K562 (cell line): ENCODE results near the gene RHOA. TPM values are rescaled to one million over a fixed set of nuclear protein-coding genes. Genes with fewer than 3 reads are reported as not detected.

Experiments used
- ATAC-seq: fragments of 200-7000 bp; cut with Tn5 transposase; 3 replicates; pipeline ENCODE4 v1.9.1; 2020; ENCODE audit warnings: moderate library complexity
- BruUV-seq: library from RNA; stranded (reverse); fragments of 400-500 nt; replicated peaks from 2 replicates; lab custom pipeline; 2021; lab: Mats Ljungman, UMichigan
- CTCF ChIA-PET: fragments of 300-600 bp; formaldehyde crosslinking; extraction: SDS; loops from one replicate; lab custom pipeline; 2021; ENCODE audit warnings: low intra/inter-chr PET ratio; lab: Yijun Ruan, JAX
- POLR2A ChIA-PET: fragments of 300-600, 350-650 bp; sonication (Branson Sonifier 250); formaldehyde crosslinking; extraction: SDS; loops from one replicate; lab custom pipeline; 2021; ENCODE audit warnings: antibody characterized with exemption, inconsistent platforms; lab: Yijun Ruan, JAX
- DNase-seq, 4 experiments: peaks; one replicate each; pipeline versions ENCODE4 v3.0.0 to v3.0.0-alpha.2; 2011 to 2018; ENCODE audit warnings: low spot score in 3 of 4, mixed read lengths in 3 of 4; ENCODE audit errors: extremely low read depth in 1 of 4
- FAIRE-seq: peaks from 2 replicates; lab custom pipeline; 2011; peaks lifted over from hg19 to GRCh38; lab: Jason Lieb, UNC
- H2AFZ ChIP-seq: 2 replicates; pipeline ENCODE4 v1.6.0; 2011; ENCODE audit warnings: low read depth, low read length, control low read depth, inconsistent platforms
- H3K27ac ChIP-seq: fragments of 200-600 bp; 3 replicates; pipeline ENCODE4 v1.8.0; 2011; ENCODE audit warnings: low read depth, mild to moderate bottlenecking, control low read depth, inconsistent platforms, low read length, moderate library complexity, mixed read lengths; ENCODE audit errors: extremely low read depth
- H3K27me3 ChIP-seq, 2 experiments: fragments of 300-600 bp in 1 of 2; 2 replicates in 1 of 2; 3 replicates in 1 of 2; pipeline versions ENCODE4 v1.6.0 to v1.8.0; 2011; ENCODE audit warnings: inconsistent platforms in 2 of 2, low read length in 2 of 2, mild to moderate bottlenecking in 1 of 2, mixed read lengths in 1 of 2, moderate library complexity in 1 of 2; ENCODE audit not compliant: control insufficient read depth in 2 of 2, insufficient read depth in 2 of 2
- H3K36me3 ChIP-seq: fragments of 300-600 bp; 3 replicates; pipeline ENCODE4 v1.8.0; 2011; ENCODE audit warnings: mild to moderate bottlenecking, low read length, inconsistent platforms; ENCODE audit not compliant: control insufficient read depth, insufficient read depth
- H3K4me1 ChIP-seq, 2 experiments: fragments of 200-600 bp in 1 of 2; replicated peaks in 1 of 2; 2 replicates in 1 of 2; 3 replicates in 1 of 2; pipeline versions ENCODE4 v1.5.1 to v1.8.0; 2011; ENCODE audit warnings: inconsistent platforms in 2 of 2, low read length in 2 of 2, mild to moderate bottlenecking in 1 of 2, mixed read lengths in 1 of 2, moderate library complexity in 1 of 2; ENCODE audit not compliant: control insufficient read depth in 2 of 2, insufficient read depth in 2 of 2
- H3K4me2 ChIP-seq: 2 replicates; pipeline ENCODE4 v1.6.1; 2011; ENCODE audit warnings: low read length, control low read depth, inconsistent platforms, mixed read lengths; ENCODE audit not compliant: insufficient read depth
- H3K4me3 ChIP-seq: fragments of 200-600 bp; sonication (generic), shearing (Covaris generic); 2 replicates; pipeline ENCODE4 v1.5.1; 2016; ENCODE audit warnings: control low read depth, inconsistent platforms
- H3K79me2 ChIP-seq: fragments of 200-600 bp; 3 replicates; pipeline ENCODE4 v1.8.0; 2011; ENCODE audit warnings: low read length, inconsistent platforms; ENCODE audit not compliant: control insufficient read depth, insufficient read depth
- H3K9ac ChIP-seq, 2 experiments: 2 replicates each; pipeline versions ENCODE4 v1.6.0 to v1.6.1; 2011; ENCODE audit warnings: low read depth in 2 of 2, low read length in 2 of 2, control low read depth in 1 of 2, inconsistent platforms in 1 of 2, mild to moderate bottlenecking in 1 of 2, mixed read lengths in 1 of 2; ENCODE audit not compliant: insufficient read depth in 1 of 2
- H3K9me1 ChIP-seq: one replicate; pipeline ENCODE4 v1.6.0; 2011; ENCODE audit warnings: inconsistent platforms, mild to moderate bottlenecking, low read length, moderate library complexity; ENCODE audit not compliant: control insufficient read depth, insufficient read depth
- H3K9me3 ChIP-seq: replicated peaks from 2 replicates; pipeline ENCODE4 v1.5.1; 2011; ENCODE audit warnings: low read depth, low read length, inconsistent platforms; ENCODE audit not compliant: control insufficient read depth, insufficient read depth
- H4K20me1 ChIP-seq: replicated peaks from 2 replicates; pipeline ENCODE4 v1.6.1; 2011; ENCODE audit warnings: low read length, inconsistent platforms, mixed read lengths; ENCODE audit not compliant: control insufficient read depth, insufficient read depth
- BCLAF1 ChIP-seq, 2 experiments: fragments of 450-650 bp in 1 of 2; IDR thresholded peaks; 2 replicates each; pipeline ENCODE4 v1.6.1; 2011 to 2017; ENCODE audit warnings: low read depth in 2 of 2, antibody characterized with exemption in 1 of 2, borderline replicate concordance in 1 of 2, low read length in 1 of 2, mild to moderate bottlenecking in 1 of 2, mixed read lengths in 1 of 2; ENCODE audit not compliant: control insufficient read depth in 1 of 2
- CBX8 ChIP-seq: fragments of 200-600 bp; sonication (generic); IDR thresholded peaks from 2 replicates; pipeline ENCODE4 v1.6.1; 2012; ENCODE audit warnings: borderline replicate concordance, mixed run types, low read depth, mild to moderate bottlenecking, moderate library complexity, mixed read lengths, low read length, control low read depth, inconsistent platforms; ENCODE audit not compliant: poor library complexity, severe bottlenecking; ENCODE audit errors: extremely low read depth
- E2F3 ChIP-seq: fragments of 250-450 bp; sonication (Bioruptor Pico); IDR thresholded peaks from 2 replicates; pipeline ENCODE4 v1.4.0; 2020; ENCODE audit warnings: mild to moderate bottlenecking
- LCOR ChIP-seq: sonication (generic); formaldehyde crosslinking; IDR thresholded peaks from 2 replicates; pipeline ENCODE4 v1.8.0; 2022; ENCODE audit warnings: mild to moderate bottlenecking, missing genetic modification reagents
- NKRF ChIP-seq: fragments of 450-650 bp; IDR thresholded peaks from 2 replicates; pipeline ENCODE4 v1.6.1; 2016; ENCODE audit warnings: borderline replicate concordance
- RBM17 ChIP-seq: fragments of 200-400 bp; formaldehyde crosslinking; IDR thresholded peaks from 2 replicates; pipeline ENCODE4 v1.6.1; 2017; ENCODE audit warnings: low read depth, mild to moderate bottlenecking, low read length, borderline replicate concordance
- SMARCB1 ChIP-seq: IDR thresholded peaks from 2 replicates; pipeline ENCODE4 v1.6.1; 2011; ENCODE audit warnings: improper control_type of control experiment, low read depth; ENCODE audit not compliant: insufficient read length
- XRCC5 ChIP-seq: fragments of 200-400 bp; formaldehyde crosslinking; IDR thresholded peaks from 2 replicates; pipeline ENCODE4 v1.6.1; 2017; ENCODE audit warnings: low read depth, mild to moderate bottlenecking, low read length
- ZNF146 ChIP-seq: IDR thresholded peaks from one replicate; pipeline ENCODE4 v1.6.1; 2018; ENCODE audit warnings: missing compliant biosample characterization; ENCODE audit not compliant: unreplicated experiment
- WGBS: fragments of 100-300 bp; shearing (Covaris generic); methylation state at CpG from one replicate; pipeline ENCODE4 v1.1.6; 2016; ENCODE audit warnings: low coverage, mixed read lengths; ENCODE audit not compliant: insufficient coverage; ENCODE audit errors: missing lambda C conversion rate; 5-methylcytosine and 5-hydroxymethylcytosine counted together
- in situ Hi-C: fragments of 300-500 bp; cut with MboI; formaldehyde crosslinking; loops from 4 replicates; pipeline ENCODE4 v1.15.0; 2018; ENCODE audit warnings: inconsistent platforms, mixed read lengths
- intact Hi-C: fragments of 100-400 bp; cut with micrococcal nuclease; formaldehyde crosslinking; loops from 2 replicates; pipeline ENCODE4 v1.14.2; 2022
- polyA plus RNA-seq, 8 experiments: library from polyadenylated mRNA; depleted of rRNA in 4 of 8; stranded (reverse) in 5 of 8; unstranded in 3 of 8; fragments of >200 nt; fragmentation: Nextera tagmentation in 2 of 8; fragmentation: Illumina TruSeq in 1 of 8; extraction: Ambion mirVana in 2 of 8; extraction: Trizol in 1 of 8; gene quantifications; 2 replicates each; pipeline versions ENCODE4 v1.2.1 to v1.2.3, GENCODE V29; 2011 to 2014; ENCODE audit warnings: inconsistent platforms in 1 of 8, missing spikeins in 1 of 8
- total RNA-seq, 7 experiments: library from RNA; depleted of rRNA in 6 of 7; stranded (reverse); fragments of >200 nt in 6 of 7; fragmentation: Illumina TruSeq in 2 of 7; extraction: Trizol in 2 of 7; gene quantifications; 2 replicates each; pipeline versions ENCODE4 v1.2.1 to v1.2.3, GENCODE V29; 2011 to 2021; ENCODE audit warnings: low replicate concordance in 1 of 7
- TF ChIP-seq, protein P1 (sequence below): fragments of 450-650 bp; IDR thresholded peaks from 2 replicates; pipeline ENCODE4 v1.6.1; 2016; ENCODE audit warnings: low read depth, mild to moderate bottlenecking, moderate library complexity
- TF ChIP-seq, protein P2 (sequence below): fragments of 250-450 bp; sonication (Bioruptor Pico); IDR thresholded peaks from 2 replicates; pipeline ENCODE4 v1.4.0; 2020; ENCODE audit warnings: mild to moderate bottlenecking, moderate library complexity
- TF ChIP-seq, protein P3 (sequence below): fragments of 250-450 bp; sonication (Bioruptor Pico); IDR thresholded peaks from 2 replicates; pipeline ENCODE4 v1.8.0; 2021; ENCODE audit warnings: moderate library complexity, mild to moderate bottlenecking, inconsistent platforms

Gene RHOA
- total and polyA plus RNA-seq, 9 of the 15 experiments (the other 6 are each of a cell fraction or from before 2014, with no cell fraction given): 136 to 540 (median 236) TPM

- Histone ChIP-seq H3K4me2 (no peak overlapping the region), H3K36me3 (no peaks in the 10 kb centered on the region), H3K27ac (no peak overlapping the region), H3K79me2 (no peaks in the 10 kb centered on the region), H4K20me1 (no peaks in the 10 kb centered on the region), H3K4me1 (no peaks in the 10 kb centered on the region; a peak in 1 of 5 replicates), H3K4me3 (no peak overlapping the region), H3K9me1 (no peaks in the 10 kb centered on the region), H3K27me3 (no peaks in the 10 kb centered on the region), H2AFZ (peak overlapping the region; percentile 55), H3K9me3 (no peaks in the 10 kb centered on the region), H3K9ac (peak overlapping the region in 1 of 2 experiments; percentile 73; a peak in 1 of 4 replicates)
- ChIA-PET CTCF (interaction anchor here (0.6 kb wide), 1 partner anchor 384 kb away, joined by 3 read pairs; no protein-coding TSS in a partner anchor), POLR2A (interaction anchor here (1.1 kb wide), 1 partner anchor 290 kb away, joined by 3 read pairs; no protein-coding TSS in a partner anchor)
- no TSS peak for BruUV-seq
- intact Hi-C loops: loop anchor here (1.0 kb wide), 2 partner anchors 84 to 216 kb away; no protein-coding TSS in a partner anchor
- in situ Hi-C loops: no loop called here
- ATAC-seq (no peak), DNase-seq (peak in 1 of 4 experiments; percentile 2), FAIRE-seq (no peak)
- 77% methylated on average over 3 of the region's 3 CpGs for WGBS
- TF ChIP-seq RBM17 (no peak), NKRF (no peak), SMARCB1 (no peak), XRCC5 (no peak), LCOR (CRISPR knock-in tag) (no peak), E2F3 (CRISPR knock-in tag) (no peak), BCLAF1 (IDR thresholded peaks at IDR 0.05; ENCODE audit: borderline replicate concordance in 1 of 2, control insufficient read depth in 1 of 2, low read depth in 2 of 2, low read length in 1 of 2) (no peak), CBX8 (no peak), ZNF146 (CRISPR knock-in tag) (no peak)
- TF ChIP-seq, protein P1, sequence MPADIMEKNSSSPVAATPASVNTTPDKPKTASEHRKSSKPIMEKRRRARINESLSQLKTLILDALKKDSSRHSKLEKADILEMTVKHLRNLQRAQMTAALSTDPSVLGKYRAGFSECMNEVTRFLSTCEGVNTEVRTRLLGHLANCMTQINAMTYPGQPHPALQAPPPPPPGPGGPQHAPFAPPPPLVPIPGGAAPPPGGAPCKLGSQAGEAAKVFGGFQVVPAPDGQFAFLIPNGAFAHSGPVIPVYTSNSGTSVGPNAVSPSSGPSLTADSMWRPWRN: no peak
- TF ChIP-seq, protein P2, sequence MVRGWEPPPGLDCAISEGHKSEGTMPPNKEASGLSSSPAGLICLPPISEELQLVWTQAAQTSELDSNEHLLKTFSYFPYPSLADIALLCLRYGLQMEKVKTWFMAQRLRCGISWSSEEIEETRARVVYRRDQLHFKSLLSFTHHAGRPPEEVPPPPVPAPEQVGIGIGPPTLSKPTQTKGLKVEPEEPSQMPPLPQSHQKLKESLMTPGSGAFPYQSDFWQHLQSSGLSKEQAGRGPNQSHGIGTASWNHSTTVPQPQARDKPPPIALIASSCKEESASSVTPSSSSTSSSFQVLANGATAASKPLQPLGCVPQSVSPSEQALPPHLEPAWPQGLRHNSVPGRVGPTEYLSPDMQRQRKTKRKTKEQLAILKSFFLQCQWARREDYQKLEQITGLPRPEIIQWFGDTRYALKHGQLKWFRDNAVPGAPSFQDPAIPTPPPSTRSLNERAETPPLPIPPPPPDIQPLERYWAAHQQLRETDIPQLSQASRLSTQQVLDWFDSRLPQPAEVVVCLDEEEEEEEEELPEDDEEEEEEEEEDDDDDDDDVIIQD: no peak
- TF ChIP-seq, protein P3, sequence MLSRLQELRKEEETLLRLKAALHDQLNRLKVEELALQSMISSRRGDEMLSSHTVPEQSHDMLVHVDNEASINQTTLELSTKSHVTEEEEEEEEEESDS (CRISPR knock-in tag): no peak
These were observed 43.3 kb upstream of the RHOA start for GRCh38 chr3:49454898-49455681.
